ENCODE results near the gene AP4M1.

Gene AP4M1

DNA sequence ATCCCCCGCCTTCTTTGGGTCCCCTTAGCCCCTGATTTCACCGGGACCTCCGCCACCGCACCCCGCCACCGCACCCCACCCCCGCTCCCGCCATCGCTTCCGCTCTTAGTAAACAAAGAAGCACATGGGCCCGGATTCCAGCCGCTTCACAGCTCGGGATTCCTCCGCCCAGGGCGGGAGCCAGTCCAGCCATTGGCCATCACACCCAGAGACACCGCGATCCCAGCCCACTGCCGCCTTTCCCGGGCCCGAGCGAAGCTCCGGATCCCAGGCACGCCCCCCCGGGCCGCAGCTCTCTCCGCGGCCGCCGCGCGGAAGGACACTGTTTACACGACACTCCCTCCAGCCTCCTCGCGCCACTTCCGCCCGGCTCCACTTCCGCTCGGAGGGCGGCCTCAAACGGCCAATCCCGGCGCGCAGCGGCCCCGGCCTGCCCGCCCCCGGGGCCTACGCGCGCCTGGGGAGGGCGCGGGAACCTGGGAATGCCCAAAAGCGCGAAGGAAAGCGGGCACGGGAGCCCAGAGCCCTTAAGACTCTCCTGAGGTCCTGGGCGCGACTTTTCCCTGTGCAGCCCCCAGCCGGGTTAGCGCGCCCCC, 925 bp upstream of the AP4M1 start:
- H3K27me3 ChIP-seq (ENCODE audit: low read length), result no peaks in the 10 kb centered on the region
- H3K9me2 ChIP-seq (replicated peaks; ENCODE audit: insufficient read depth, low read length), result no peaks in the 10 kb centered on the region
- no peak for TF ChIP-seq EZH2phosphoT487 (conservative IDR thresholded peaks at IDR 0.05; ENCODE audit: low read length)
- TF ChIP-seq, protein P1, sequence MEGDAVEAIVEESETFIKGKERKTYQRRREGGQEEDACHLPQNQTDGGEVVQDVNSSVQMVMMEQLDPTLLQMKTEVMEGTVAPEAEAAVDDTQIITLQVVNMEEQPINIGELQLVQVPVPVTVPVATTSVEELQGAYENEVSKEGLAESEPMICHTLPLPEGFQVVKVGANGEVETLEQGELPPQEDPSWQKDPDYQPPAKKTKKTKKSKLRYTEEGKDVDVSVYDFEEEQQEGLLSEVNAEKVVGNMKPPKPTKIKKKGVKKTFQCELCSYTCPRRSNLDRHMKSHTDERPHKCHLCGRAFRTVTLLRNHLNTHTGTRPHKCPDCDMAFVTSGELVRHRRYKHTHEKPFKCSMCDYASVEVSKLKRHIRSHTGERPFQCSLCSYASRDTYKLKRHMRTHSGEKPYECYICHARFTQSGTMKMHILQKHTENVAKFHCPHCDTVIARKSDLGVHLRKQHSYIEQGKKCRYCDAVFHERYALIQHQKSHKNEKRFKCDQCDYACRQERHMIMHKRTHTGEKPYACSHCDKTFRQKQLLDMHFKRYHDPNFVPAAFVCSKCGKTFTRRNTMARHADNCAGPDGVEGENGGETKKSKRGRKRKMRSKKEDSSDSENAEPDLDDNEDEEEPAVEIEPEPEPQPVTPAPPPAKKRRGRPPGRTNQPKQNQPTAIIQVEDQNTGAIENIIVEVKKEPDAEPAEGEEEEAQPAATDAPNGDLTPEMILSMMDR (IDR thresholded peaks at IDR 0.05; ENCODE audit: insufficient read depth, low read length, poor library complexity, severe bottlenecking), result no peak
- H3K27ac ChIP-seq (ENCODE audit: low read depth, low read length), result peak overlapping the region; percentile 95
- peak overlapping the region; percentile 94 for H3K4me3 ChIP-seq (ENCODE audit: insufficient read depth, low read length, poor library complexity, severe bottlenecking)
- no peak overlapping the region for H2AFZ ChIP-seq (ENCODE audit: low read depth, low read length, severe bottlenecking)
- H4K20me1 ChIP-seq (ENCODE audit: low read depth, low read length), result peaks cover 13% of the 10 kb centered on the region
- peaks cover 43% of the 10 kb centered on the region for H3K36me3 ChIP-seq (ENCODE audit: low read length)
- peaks cover 34% of the 10 kb centered on the region for H3K79me2 ChIP-seq (ENCODE audit: insufficient read depth, low read length)
- peaks cover 26% of the 10 kb centered on the region for H3F3A ChIP-seq (ENCODE audit: insufficient read depth)
- peak overlapping the region; percentile 100 for H3K9ac ChIP-seq (ENCODE audit: low read length)
- no peaks in the 10 kb centered on the region for H3K9me3 ChIP-seq (ENCODE audit: insufficient read depth, low read length)
- H3K4me2 ChIP-seq (ENCODE audit: low read depth, low read length, poor library complexity, severe bottlenecking), result peak overlapping the region; percentile 70

DNA sequence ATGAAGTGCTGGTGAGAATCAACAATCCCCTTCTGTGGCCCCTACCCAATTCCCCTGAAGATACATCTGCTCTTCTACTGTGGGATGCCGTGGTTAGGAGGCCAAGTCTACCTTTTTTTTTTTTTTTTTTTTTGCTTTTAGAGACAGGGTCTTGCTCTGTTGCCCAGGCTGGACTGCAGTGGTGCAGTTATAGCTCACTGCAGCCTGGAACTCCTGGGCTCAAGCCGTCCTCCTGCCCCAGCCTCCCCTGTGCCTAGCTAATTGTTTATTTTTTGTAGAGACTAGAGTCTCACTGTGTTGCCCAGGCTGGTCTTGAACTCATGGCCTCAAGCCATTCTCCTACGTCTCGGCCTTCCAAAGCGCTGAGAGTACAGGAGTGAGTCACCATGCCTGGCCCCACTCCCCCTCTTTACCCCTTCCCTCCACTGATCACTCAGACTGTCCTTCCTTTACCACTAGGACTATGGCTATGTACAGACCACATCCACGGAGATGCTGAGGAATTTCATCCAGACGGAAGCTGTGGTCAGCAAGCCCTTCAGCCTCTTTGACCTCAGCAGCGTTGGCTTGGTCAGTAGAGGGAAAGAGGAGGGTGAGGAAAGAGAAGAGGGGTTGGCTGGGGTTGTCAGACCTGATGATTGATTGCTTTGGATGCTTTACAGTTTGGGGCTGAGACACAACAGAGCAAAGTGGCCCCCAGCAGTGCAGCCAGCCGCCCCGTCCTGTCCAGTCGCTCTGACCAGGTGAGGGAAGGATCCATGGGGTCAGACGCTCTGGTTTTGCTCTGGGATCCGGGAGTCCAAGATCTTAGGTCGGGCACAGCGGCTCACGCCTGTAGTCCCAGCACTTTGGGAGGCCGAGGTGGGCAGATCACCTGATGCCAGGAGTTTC, 1.8 kb downstream of the AP4M1 start:
- Histone ChIP-seq H3K36me3 (ENCODE audit: low read length) (peaks cover 21% of the 10 kb centered on the region), H3K27me3 (ENCODE audit: low read length) (no peaks in the 10 kb centered on the region), H3K79me2 (ENCODE audit: insufficient read depth, low read length) (peaks cover 30% of the 10 kb centered on the region), H3K4me2 (ENCODE audit: low read depth, low read length, poor library complexity, severe bottlenecking) (peak overlapping the region; percentile 62), H3K9me3 (ENCODE audit: insufficient read depth, low read length) (no peaks in the 10 kb centered on the region), H3K9me2 (replicated peaks; ENCODE audit: insufficient read depth, low read length) (no peaks in the 10 kb centered on the region), H3F3A (ENCODE audit: insufficient read depth) (peaks cover 21% of the 10 kb centered on the region), H3K4me3 (ENCODE audit: insufficient read depth, low read length, poor library complexity, severe bottlenecking) (no peak overlapping the region), H3K9ac (ENCODE audit: low read length) (peak overlapping the region; percentile 100), H4K20me1 (ENCODE audit: low read depth, low read length) (peaks cover 13% of the 10 kb centered on the region), H3K27ac (ENCODE audit: low read depth, low read length) (no peak overlapping the region), H2AFZ (ENCODE audit: low read depth, low read length, severe bottlenecking) (no peak overlapping the region)
- TF ChIP-seq, protein P1 (IDR thresholded peaks at IDR 0.05; ENCODE audit: insufficient read depth, low read length, poor library complexity, severe bottlenecking), result no peak
- no peak for TF ChIP-seq EZH2phosphoT487 (conservative IDR thresholded peaks at IDR 0.05; ENCODE audit: low read length)

DNA sequence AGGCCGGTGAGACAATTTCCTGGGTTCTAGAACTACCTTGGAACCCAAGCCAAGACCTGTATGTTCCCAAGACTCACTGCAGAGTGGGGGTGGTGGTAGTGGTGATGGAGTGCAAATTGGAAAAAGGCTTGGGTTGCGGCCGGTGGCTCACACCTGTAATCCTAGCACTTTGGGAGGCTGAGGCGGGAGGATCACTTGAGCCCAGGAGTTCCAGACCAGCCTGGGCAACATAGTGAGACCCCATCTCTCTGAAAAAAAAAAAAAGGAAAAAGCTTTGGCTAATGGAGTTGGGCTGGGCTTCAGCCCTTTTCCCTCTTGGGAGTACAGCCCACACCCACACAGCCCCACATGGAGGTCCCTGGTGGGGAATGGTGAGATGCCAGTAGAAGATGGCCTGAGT, 4.1 kb downstream of the AP4M1 start:
- no peak overlapping the region for H3K4me3 ChIP-seq (ENCODE audit: insufficient read depth, low read length, poor library complexity, severe bottlenecking)
- TF ChIP-seq EZH2phosphoT487 (conservative IDR thresholded peaks at IDR 0.05; ENCODE audit: low read length), result no peak
- TF ChIP-seq, protein P1 (IDR thresholded peaks at IDR 0.05; ENCODE audit: insufficient read depth, low read length, poor library complexity, severe bottlenecking), result no peak
- H3K36me3 ChIP-seq (ENCODE audit: low read length), result no peaks in the 10 kb centered on the region; the same call in 1 of the 2 replicates
- peaks cover 6% of the 10 kb centered on the region for H3K79me2 ChIP-seq (ENCODE audit: insufficient read depth, low read length)
- H3K27me3 ChIP-seq (ENCODE audit: low read length), result no peaks in the 10 kb centered on the region
- H3K4me2 ChIP-seq (ENCODE audit: low read depth, low read length, poor library complexity, severe bottlenecking), result no peak overlapping the region
- no peaks in the 10 kb centered on the region for H3K9me3 ChIP-seq (ENCODE audit: insufficient read depth, low read length)
- no peak overlapping the region for H2AFZ ChIP-seq (ENCODE audit: low read depth, low read length, severe bottlenecking)
- H3K9ac ChIP-seq (ENCODE audit: low read length), result no peak overlapping the region
- no peak overlapping the region for H3K27ac ChIP-seq (ENCODE audit: low read depth, low read length)
- no peaks in the 10 kb centered on the region for H4K20me1 ChIP-seq (ENCODE audit: low read depth, low read length)
- no peaks in the 10 kb centered on the region for H3K9me2 ChIP-seq (replicated peaks; ENCODE audit: insufficient read depth, low read length)
- H3F3A ChIP-seq (ENCODE audit: insufficient read depth), result peaks cover 6% of the 10 kb centered on the region; the same call in 1 of the 2 replicates

All from SU-DHL-6 (cell line).